K562 (cell line): ENCODE data around the gene CBLC. TPM values are rescaled to one million over a fixed set of nuclear protein-coding genes. Genes with fewer than 3 reads are reported as not detected.
A peak's percentile ranks its signal among the peaks of the same experiment; 100 is the strongest.

Experiments used
- RAD21 ChIP-seq, 2 experiments: fragments of 250-450 bp in 1 of 2; fragments of 450-650 bp in 1 of 2; sonication (Bioruptor Pico) in 1 of 2; formaldehyde crosslinking in 1 of 2; IDR thresholded peaks in 1 of 2; conservative IDR thresholded peaks in 1 of 2; 2 replicates each; pipeline versions ENCODE4 v1.4.0 to v1.8.0; 2020 to 2022; ENCODE audit warnings: mild to moderate bottlenecking in 2 of 2, moderate library complexity in 1 of 2
- REST ChIP-seq, 2 experiments: fragments of 450-650 bp; formaldehyde crosslinking in 1 of 2; IDR thresholded peaks; 2 replicates each; pipeline versions ENCODE4 v1.4.0 to v1.6.1; 2014 to 2020; ENCODE audit warnings: mild to moderate bottlenecking in 2 of 2, borderline replicate concordance in 1 of 2, low read depth in 1 of 2
- RREB1 ChIP-seq: fragments of 250-450 bp; sonication (Bioruptor Pico); IDR thresholded peaks from 2 replicates; pipeline ENCODE4 v1.4.0; 2020
- VEZF1 ChIP-seq: fragments of 200-800 bp; sonication (Bioruptor generic); IDR thresholded peaks from 2 replicates; pipeline ENCODE4 v1.6.1; 2017; ENCODE audit warnings: missing genetic modification characterization, missing compliant biosample characterization
- ZEB2 ChIP-seq: fragments of 450-650 bp; IDR thresholded peaks from 2 replicates; pipeline ENCODE4 v1.6.1; 2016
- polyA plus RNA-seq, 8 experiments: library from polyadenylated mRNA; depleted of rRNA in 4 of 8; stranded (reverse) in 5 of 8; unstranded in 3 of 8; fragments of >200 nt; fragmentation: Nextera tagmentation in 2 of 8; fragmentation: Illumina TruSeq in 1 of 8; extraction: Ambion mirVana in 2 of 8; extraction: Trizol in 1 of 8; gene quantifications; 2 replicates each; pipeline versions ENCODE4 v1.2.1 to v1.2.3, GENCODE V29; 2011 to 2014; ENCODE audit warnings: inconsistent platforms in 1 of 8, missing spikeins in 1 of 8
- total RNA-seq, 7 experiments: library from RNA; depleted of rRNA in 6 of 7; stranded (reverse); fragments of >200 nt in 6 of 7; fragmentation: Illumina TruSeq in 2 of 7; extraction: Trizol in 2 of 7; gene quantifications; 2 replicates each; pipeline versions ENCODE4 v1.2.1 to v1.2.3, GENCODE V29; 2011 to 2021; ENCODE audit warnings: low replicate concordance in 1 of 7
- TF ChIP-seq, protein P1 (sequence below): IDR thresholded peaks from 2 replicates; pipeline ENCODE4 v1.6.1; 2012; ENCODE audit warnings: low read depth, low read length, improper control_type of control experiment, borderline replicate concordance

Gene CBLC
- total and polyA plus RNA-seq, 9 of the 15 experiments (the other 6 are each of a cell fraction or from before 2014, with no cell fraction given): 0.09 TPM; not detected in 8

GRCh38 chr19:44770550-44771257 lies 7.0 kb upstream of the CBLC start (continued):
- TF ChIP-seq VEZF1 (CRISPR knock-in tag) (peak; percentile 72), REST (IDR thresholded peaks at IDR 0.05; ENCODE audit: borderline replicate concordance) (peak; percentile 93), REST (CRISPR knock-in tag; IDR thresholded peaks at IDR 0.05; ENCODE audit: low read depth) (no peak), RREB1 (CRISPR knock-in tag) (no peak), ZEB2 (0 out of 2 replicates have a peak, but pooled peaks have one; percentile 29), RAD21 (CRISPR knock-in tag; conservative IDR thresholded peaks at IDR 0.05 in 1 of 2, IDR thresholded peaks at IDR 0.05 in 1 of 2) (peak; percentile 97)
- TF ChIP-seq, protein P1, sequence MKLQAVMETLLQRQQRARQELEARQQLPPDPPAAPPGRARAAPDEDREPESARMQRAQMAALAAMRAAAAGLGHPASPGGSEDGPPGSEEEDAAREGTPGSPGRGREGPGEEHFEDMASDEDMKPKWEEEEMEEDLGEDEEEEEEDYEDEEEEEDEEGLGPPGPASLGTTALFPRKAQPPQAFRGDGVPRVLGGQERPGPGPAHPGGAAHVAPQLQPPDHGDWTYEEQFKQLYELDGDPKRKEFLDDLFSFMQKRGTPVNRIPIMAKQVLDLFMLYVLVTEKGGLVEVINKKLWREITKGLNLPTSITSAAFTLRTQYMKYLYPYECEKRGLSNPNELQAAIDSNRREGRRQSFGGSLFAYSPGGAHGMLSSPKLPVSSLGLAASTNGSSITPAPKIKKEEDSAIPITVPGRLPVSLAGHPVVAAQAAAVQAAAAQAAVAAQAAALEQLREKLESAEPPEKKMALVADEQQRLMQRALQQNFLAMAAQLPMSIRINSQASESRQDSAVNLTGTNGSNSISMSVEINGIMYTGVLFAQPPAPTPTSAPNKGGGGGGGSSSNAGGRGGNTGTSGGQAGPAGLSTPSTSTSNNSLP: peak; percentile 84
